Testis (tissue), 2 donors: ENCODE data around the gene GNLY.

Experiments used
- CTCF ChIP-seq, 3 experiments: fragments of 450-650 bp in 2 of 3; fragments of 200-600 bp in 1 of 3; sonication (generic) in 1 of 3; IDR thresholded peaks; one replicate each; pipeline ENCODE4 v1.5.1; 2016 to 2019; ENCODE audit warnings: antibody characterized with exemption in 3 of 3, mild to moderate bottlenecking in 2 of 3, moderate library complexity in 1 of 3
- POLR2A ChIP-seq: fragments of 450-650 bp; IDR thresholded peaks from one replicate; pipeline ENCODE4 v1.6.1; 2017; ENCODE audit warnings: antibody characterized with exemption, mild to moderate bottlenecking, moderate library complexity

GRCh38 chr2:85651097-85651496 lies 43.1 kb upstream of the GNLY start:
- TF ChIP-seq CTCF (IDR thresholded peaks at IDR 0.05) (no peak), POLR2A (no peak)
